ENCODE measurements around the gene PGPEP1. TPM values are rescaled to one million over a fixed set of nuclear protein-coding genes. Genes with fewer than 3 reads are reported as not detected.

PGPEP1 gene
- total and polyA plus RNA-seq, 4 experiments from 2014 or later = 6.8 to 49.2 (median 27.1) TPM

Small RNA genes within 50 kb of the gene (microRNA-seq; reads per million reads assigned to microRNA genes)
- gene MIR3189 (ENCODE audit: borderline microRNAs expressed, borderline number of aligned reads, borderline replicate concordance) = not detected

Other genes with a start within 250 kb of the PGPEP1 start
- 10 to 100 TPM; 51.6 to 53.9 TPM for gene MAST3, start 242.8 kb upstream of the PGPEP1 start, total RNA-seq
- gene MAST3, start 242.8 kb upstream of the PGPEP1 start, polyA plus RNA-seq = 10 to 100 TPM in 1 of 2 donors, 1 to 10 TPM in 1; 4.3 to 16.7 TPM
- gene PIK3R2, start 187.4 kb upstream of the PGPEP1 start, total RNA-seq = 10 to 100 TPM; 18.1 to 23.0 TPM
- gene PIK3R2, start 187.4 kb upstream of the PGPEP1 start, polyA plus RNA-seq = 1 to 10 TPM; 1.5 to 6.6 TPM
- 10 to 100 TPM; 48.3 to 56.9 TPM for gene IFI30, start 166.8 kb upstream of the PGPEP1 start, total RNA-seq
- gene IFI30, start 166.8 kb upstream of the PGPEP1 start, polyA plus RNA-seq = 10 to 100 TPM in 1 of 2 donors, 1 to 10 TPM in 1; 6.3 to 16.7 TPM
- gene MPV17L2, start 147.4 kb upstream of the PGPEP1 start, total RNA-seq = 1 to 10 TPM; 7.6 to 7.8 TPM
- 10 to 100 TPM; 10.5 to 13.7 TPM for gene MPV17L2, start 147.4 kb upstream of the PGPEP1 start, polyA plus RNA-seq
- 1 to 10 TPM; 4.7 to 4.8 TPM for gene RAB3A, start 136.6 kb upstream of the PGPEP1 start, total RNA-seq
- gene RAB3A, start 136.6 kb upstream of the PGPEP1 start, polyA plus RNA-seq = 1 to 10 TPM in 1 of 2 donors, under 1 TPM in 1; 0.59 to 1.0 TPM
- under 1 TPM in 1 of 2 experiments, not detected in 1; 0.52 TPM for gene PDE4C, start 114.2 kb upstream of the PGPEP1 start, total RNA-seq
- gene PDE4C, start 114.2 kb upstream of the PGPEP1 start, polyA plus RNA-seq = not detected
- gene IQCN, start 66.1 kb upstream of the PGPEP1 start, total RNA-seq = 1 to 10 TPM; 5.5 to 5.8 TPM
- gene IQCN, start 66.1 kb upstream of the PGPEP1 start, polyA plus RNA-seq = 1 to 10 TPM in 1 of 2 donors, under 1 TPM in 1; 0.13 to 1.8 TPM
- 100 to 1,000 TPM; 163 TPM for gene JUND, start 59.0 kb upstream of the PGPEP1 start, total RNA-seq
- gene JUND, start 59.0 kb upstream of the PGPEP1 start, polyA plus RNA-seq = 100 to 1,000 TPM in 1 of 2 donors, 10 to 100 TPM in 1; 16.5 to 133 TPM
- gene LSM4, start 17.5 kb upstream of the PGPEP1 start, total RNA-seq = 10 to 100 TPM; 64.2 to 65.0 TPM
- 100 to 1,000 TPM; 121 to 164 TPM for gene LSM4, start 17.5 kb upstream of the PGPEP1 start, polyA plus RNA-seq
- 1 to 10 TPM; 1.2 TPM for gene GDF15, start 45.6 kb downstream of the PGPEP1 start, total RNA-seq
- gene GDF15, start 45.6 kb downstream of the PGPEP1 start, polyA plus RNA-seq = not detected
- under 1 TPM; 0.73 to 0.91 TPM for gene LRRC25, start 57.0 kb downstream of the PGPEP1 start, total RNA-seq
- gene LRRC25, start 57.0 kb downstream of the PGPEP1 start, polyA plus RNA-seq = under 1 TPM in 1 of 2 donors, not detected in 1; 0.07 TPM
- 10 to 100 TPM; 71.3 to 73.4 TPM for gene SSBP4, start 78.8 kb downstream of the PGPEP1 start, total RNA-seq
- 100 to 1,000 TPM in 1 of 2 donors, 10 to 100 TPM in 1; 81.5 to 108 TPM for gene SSBP4, start 78.8 kb downstream of the PGPEP1 start, polyA plus RNA-seq
- 10 to 100 TPM; 37.1 to 43.2 TPM for gene ISYNA1, start 97.5 kb downstream of the PGPEP1 start, total RNA-seq
- gene ISYNA1, start 97.5 kb downstream of the PGPEP1 start, polyA plus RNA-seq = 10 to 100 TPM; 27.5 to 36.3 TPM
- gene ELL, start 181.5 kb downstream of the PGPEP1 start, total RNA-seq = 10 to 100 TPM; 34.9 to 35.9 TPM
- gene ELL, start 181.5 kb downstream of the PGPEP1 start, polyA plus RNA-seq = 10 to 100 TPM in 1 of 2 donors, 1 to 10 TPM in 1; 6.5 to 16.7 TPM
- 100 to 1,000 TPM; 231 to 249 TPM for gene FKBP8, start 203.0 kb downstream of the PGPEP1 start, total RNA-seq
- 100 to 1,000 TPM in 1 of 2 donors, 10 to 100 TPM in 1; 82.4 to 130 TPM for gene FKBP8, start 203.0 kb downstream of the PGPEP1 start, polyA plus RNA-seq
- gene KXD1, start 217.3 kb downstream of the PGPEP1 start, total RNA-seq = 10 to 100 TPM; 95.3 to 95.6 TPM
- 10 to 100 TPM; 88.8 to 94.3 TPM for gene KXD1, start 217.3 kb downstream of the PGPEP1 start, polyA plus RNA-seq
- 1,000 to 10,000 TPM; 1,962 to 1,978 TPM for gene UBA52, start 231.3 kb downstream of the PGPEP1 start, total RNA-seq
- 1,000 to 10,000 TPM; 1,135 to 1,692 TPM for gene UBA52, start 231.3 kb downstream of the PGPEP1 start, polyA plus RNA-seq
- gene REX1BD, start 248.2 kb downstream of the PGPEP1 start, total RNA-seq = 100 to 1,000 TPM; 150 to 154 TPM
- gene REX1BD, start 248.2 kb downstream of the PGPEP1 start, polyA plus RNA-seq = 100 to 1,000 TPM; 148 to 156 TPM

Measured in CD4-positive, alpha-beta memory T cell (primary cell).